ENCODE measurements around the gene POLR1A. TPM values are rescaled to one million over a fixed set of nuclear protein-coding genes. Genes with fewer than 3 reads are reported as not detected.

POLR1A gene
- total RNA-seq, 1 donor from 2014 or later: 43.2 TPM

DNA sequence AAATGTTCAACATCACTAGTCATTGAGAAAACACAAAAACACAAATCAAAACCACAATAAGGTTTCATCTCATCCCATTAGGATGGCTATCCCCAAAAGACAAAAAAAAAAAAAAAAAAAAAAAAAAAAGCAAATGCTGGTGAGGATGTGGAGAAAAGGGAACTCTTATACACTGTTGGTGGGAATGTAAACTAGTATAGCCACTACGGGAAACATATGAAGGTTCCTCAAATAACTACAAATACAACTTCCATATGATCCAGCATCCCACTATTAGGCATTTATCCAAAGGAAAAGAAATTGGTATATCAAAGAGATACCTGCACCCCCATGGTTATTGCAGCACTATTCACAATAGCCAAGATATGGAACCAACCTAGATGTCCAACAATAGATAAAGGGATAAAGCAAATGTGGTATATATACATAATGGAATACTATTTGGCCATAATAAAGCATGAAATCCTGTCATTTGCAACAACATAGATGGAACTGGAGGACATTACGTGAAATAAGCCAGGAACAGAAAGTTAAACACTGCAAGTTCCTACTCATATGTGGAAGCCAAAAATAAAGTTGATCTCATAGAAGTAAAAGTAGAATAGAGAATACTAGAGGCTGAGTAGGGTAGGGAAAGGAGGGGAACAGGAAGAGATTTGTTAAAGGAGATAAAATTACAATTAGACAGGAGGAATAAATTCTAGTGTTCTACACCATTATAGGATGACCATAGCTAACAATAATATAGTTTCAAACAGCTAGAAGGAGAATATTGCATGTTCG, 8.4 kb downstream of the POLR1A start:
- DNase-seq (ENCODE audit: extremely low spot score, unreplicated experiment): no peak
- H3K27me3 Mint-ChIP-seq (ENCODE audit: unreplicated experiment): no peaks in the 10 kb centered on the region
- TF ChIP-seq, protein P1, sequence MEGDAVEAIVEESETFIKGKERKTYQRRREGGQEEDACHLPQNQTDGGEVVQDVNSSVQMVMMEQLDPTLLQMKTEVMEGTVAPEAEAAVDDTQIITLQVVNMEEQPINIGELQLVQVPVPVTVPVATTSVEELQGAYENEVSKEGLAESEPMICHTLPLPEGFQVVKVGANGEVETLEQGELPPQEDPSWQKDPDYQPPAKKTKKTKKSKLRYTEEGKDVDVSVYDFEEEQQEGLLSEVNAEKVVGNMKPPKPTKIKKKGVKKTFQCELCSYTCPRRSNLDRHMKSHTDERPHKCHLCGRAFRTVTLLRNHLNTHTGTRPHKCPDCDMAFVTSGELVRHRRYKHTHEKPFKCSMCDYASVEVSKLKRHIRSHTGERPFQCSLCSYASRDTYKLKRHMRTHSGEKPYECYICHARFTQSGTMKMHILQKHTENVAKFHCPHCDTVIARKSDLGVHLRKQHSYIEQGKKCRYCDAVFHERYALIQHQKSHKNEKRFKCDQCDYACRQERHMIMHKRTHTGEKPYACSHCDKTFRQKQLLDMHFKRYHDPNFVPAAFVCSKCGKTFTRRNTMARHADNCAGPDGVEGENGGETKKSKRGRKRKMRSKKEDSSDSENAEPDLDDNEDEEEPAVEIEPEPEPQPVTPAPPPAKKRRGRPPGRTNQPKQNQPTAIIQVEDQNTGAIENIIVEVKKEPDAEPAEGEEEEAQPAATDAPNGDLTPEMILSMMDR (IDR thresholded peaks at IDR 0.05): no peak
- H3K4me3 Mint-ChIP-seq (ENCODE audit: unreplicated experiment): no peak overlapping the region
- H3K4me1 Mint-ChIP-seq (ENCODE audit: unreplicated experiment): no peaks in the 10 kb centered on the region
- H3K27ac Mint-ChIP-seq (ENCODE audit: unreplicated experiment): no peak overlapping the region
- peaks cover 3% of the 10 kb centered on the region for H3K9me3 Mint-ChIP-seq (ENCODE audit: unreplicated experiment)
- peaks cover 46% of the 10 kb centered on the region for H3K36me3 Mint-ChIP-seq (ENCODE audit: unreplicated experiment)

GRCh38 chr2:86094229-86094628, 11.5 kb downstream of the POLR1A start:
- H3K36me3 Mint-ChIP-seq (ENCODE audit: unreplicated experiment): peaks cover 46% of the 10 kb centered on the region
- no peaks in the 10 kb centered on the region for H3K9me3 Mint-ChIP-seq (ENCODE audit: unreplicated experiment)
- no peak overlapping the region for H3K27ac Mint-ChIP-seq (ENCODE audit: unreplicated experiment)
- TF ChIP-seq, protein P1 (IDR thresholded peaks at IDR 0.05): no peak
- no peak overlapping the region for H3K4me3 Mint-ChIP-seq (ENCODE audit: unreplicated experiment)
- H3K4me1 Mint-ChIP-seq (ENCODE audit: unreplicated experiment): no peaks in the 10 kb centered on the region
- no peaks in the 10 kb centered on the region for H3K27me3 Mint-ChIP-seq (ENCODE audit: unreplicated experiment)
- no peak for DNase-seq (ENCODE audit: extremely low spot score, unreplicated experiment)

DNA sequence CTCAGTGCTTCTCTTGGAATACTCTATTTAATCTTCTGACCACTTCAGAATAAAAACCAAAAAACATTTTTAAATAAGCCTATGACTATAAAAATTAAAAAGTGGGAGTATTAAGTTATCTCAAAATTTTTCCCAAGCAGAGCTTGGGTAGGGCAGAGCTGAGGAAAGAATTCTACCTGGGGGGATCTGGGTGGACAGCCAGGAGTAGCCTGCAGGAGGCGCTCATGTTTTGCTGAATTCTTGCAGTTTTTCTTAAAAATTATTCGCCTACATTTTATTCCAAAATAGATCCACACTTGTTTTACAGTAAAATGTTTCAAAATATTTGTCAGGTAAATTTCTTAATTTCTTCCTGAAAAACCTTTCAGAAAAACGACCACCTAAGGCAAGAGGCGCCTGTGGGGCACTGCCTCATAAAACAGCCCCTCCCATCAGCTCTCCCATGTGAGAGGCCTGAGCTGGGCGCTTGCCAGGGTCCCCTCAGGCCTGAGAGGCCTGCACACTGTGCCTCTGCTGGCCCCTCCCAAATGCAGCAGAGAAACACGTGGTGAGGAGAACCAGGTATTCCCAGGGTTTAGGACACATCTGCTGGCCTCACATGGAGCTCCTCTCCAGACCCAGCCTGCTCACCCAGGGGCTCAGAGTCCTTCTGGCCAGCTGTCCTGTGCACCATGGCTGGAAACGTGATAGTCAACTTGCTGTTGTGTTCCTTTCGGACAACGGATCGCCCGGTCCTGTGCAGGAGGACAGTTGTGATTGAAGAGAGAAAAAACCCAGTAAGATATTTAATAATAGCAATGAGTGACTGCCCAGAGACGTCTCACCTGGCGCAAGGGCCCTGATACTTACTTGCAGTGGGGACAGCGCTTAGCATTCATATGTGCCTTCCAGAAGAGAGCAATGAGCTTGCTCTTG, 17.5 kb downstream of the POLR1A start:
- H3K4me3 Mint-ChIP-seq (ENCODE audit: unreplicated experiment): no peak overlapping the region
- no peaks in the 10 kb centered on the region for H3K27me3 Mint-ChIP-seq (ENCODE audit: unreplicated experiment)
- no peak overlapping the region for H3K27ac Mint-ChIP-seq (ENCODE audit: unreplicated experiment)
- H3K4me1 Mint-ChIP-seq (ENCODE audit: unreplicated experiment): no peaks in the 10 kb centered on the region
- H3K9me3 Mint-ChIP-seq (ENCODE audit: unreplicated experiment): no peaks in the 10 kb centered on the region
- TF ChIP-seq, protein P1 (IDR thresholded peaks at IDR 0.05): peak; percentile 46
- H3K36me3 Mint-ChIP-seq (ENCODE audit: unreplicated experiment): peaks cover 36% of the 10 kb centered on the region
- DNase-seq (ENCODE audit: extremely low spot score, unreplicated experiment): no peak

GRCh38 chr2:86082756-86083155, 22.9 kb downstream of the POLR1A start:
- H3K36me3 Mint-ChIP-seq (ENCODE audit: unreplicated experiment): peaks cover 29% of the 10 kb centered on the region
- H3K27me3 Mint-ChIP-seq (ENCODE audit: unreplicated experiment): no peaks in the 10 kb centered on the region
- no peak overlapping the region for H3K4me3 Mint-ChIP-seq (ENCODE audit: unreplicated experiment)

More at GRCh38 chr2:86082756-86083155, 22.9 kb downstream of the POLR1A start:
- TF ChIP-seq, protein P1 (IDR thresholded peaks at IDR 0.05): no peak
- H3K4me1 Mint-ChIP-seq (ENCODE audit: unreplicated experiment): no peaks in the 10 kb centered on the region
- no peaks in the 10 kb centered on the region for H3K9me3 Mint-ChIP-seq (ENCODE audit: unreplicated experiment)
- no peak overlapping the region for H3K27ac Mint-ChIP-seq (ENCODE audit: unreplicated experiment)
- DNase-seq (ENCODE audit: extremely low spot score, unreplicated experiment): no peak
